H1 (cell line): ENCODE measurements around the gene SETDB2.

Experiments used
- CHD1 ChIP-seq: IDR thresholded peaks from 2 replicates; pipeline ENCODE4 v1.6.1; 2012; ENCODE audit warnings: low read depth, low read length, improper control_type of control experiment
- CTCF ChIP-seq, 3 experiments: IDR thresholded peaks; 1 replicate in 2 of 3; 2 replicates in 1 of 3; pipeline versions ENCODE4 v1.5.1 to v1.6.1; 2011; ENCODE audit warnings: low read length in 3 of 3, mild to moderate bottlenecking in 3 of 3, inconsistent platforms in 2 of 3, low read depth in 1 of 3, moderate library complexity in 1 of 3; ENCODE audit not compliant: insufficient read depth in 1 of 3; ENCODE audit errors: control extremely low read depth in 1 of 3
- EZH2 ChIP-seq: fragments of 200-600 bp; sonication (generic); IDR thresholded peaks from 2 replicates; pipeline ENCODE4 v1.7.1; 2012; ENCODE audit warnings: low read depth, mild to moderate bottlenecking, moderate library complexity, low read length, inconsistent platforms; ENCODE audit not compliant: severe bottlenecking
- HDAC6 ChIP-seq: IDR thresholded peaks from one replicate; pipeline ENCODE4 v1.7.1; 2012; ENCODE audit warnings: low read depth, mild to moderate bottlenecking, inconsistent platforms, low read length, moderate library complexity
- KDM1A ChIP-seq: fragments of 200-600, 300-600 bp; sonication (generic); IDR thresholded peaks from 2 replicates; pipeline ENCODE4 v1.7.1; 2016; ENCODE audit warnings: mild to moderate bottlenecking, low read length, borderline replicate concordance
- RNF2 ChIP-seq: fragments of 200-900, 300-1000 bp; sonication (generic); IDR thresholded peaks from 2 replicates; pipeline ENCODE4 v1.7.1; 2016; ENCODE audit warnings: borderline replicate concordance, low read depth, mild to moderate bottlenecking, antibody characterized with exemption, low read length; ENCODE audit not compliant: poor library complexity, severe bottlenecking; ENCODE audit errors: missing control alignments
- SP1 ChIP-seq: IDR thresholded peaks from 2 replicates; pipeline ENCODE4 v1.6.1; 2011; ENCODE audit warnings: low read depth, low read length
- TAF1 ChIP-seq: IDR thresholded peaks from 2 replicates; pipeline ENCODE4 v1.6.1; 2011; ENCODE audit warnings: mild to moderate bottlenecking, low read depth, low read length
- TF ChIP-seq, protein P1 (sequence below): IDR thresholded peaks from 2 replicates; pipeline ENCODE4 v1.6.1; 2011; ENCODE audit warnings: low read depth, mild to moderate bottlenecking, low read length; ENCODE audit not compliant: insufficient read depth
- TF ChIP-seq, protein P2 (sequence below): IDR thresholded peaks from 2 replicates; pipeline ENCODE4 v1.6.1; 2011; ENCODE audit warnings: low read length, improper control_type of control experiment

DNA sequence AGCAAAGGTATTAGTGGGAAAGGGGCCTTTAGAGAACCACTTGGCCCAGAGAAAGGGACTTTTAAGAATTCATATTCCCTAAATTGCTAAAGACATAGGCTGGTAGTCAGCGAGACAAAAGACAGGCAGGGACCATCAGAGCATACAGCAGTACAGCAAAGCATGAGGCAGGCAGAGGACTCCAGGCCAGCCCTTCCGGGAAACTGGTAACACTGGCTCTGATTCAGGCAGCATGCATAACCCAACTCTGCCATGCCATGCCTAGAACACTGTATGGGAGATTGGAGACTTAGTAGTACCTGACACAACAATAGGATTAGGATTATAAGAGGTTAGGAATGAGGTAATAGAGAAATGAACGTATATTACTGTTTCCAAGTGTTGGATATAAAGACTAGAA is 35.1 kb upstream of the SETDB2 start:
- TF ChIP-seq CTCF (IDR thresholded peaks at IDR 0.05; ENCODE audit: control extremely low read depth in 1 of 3, insufficient read depth in 1 of 3, low read depth in 1 of 3, low read length in 3 of 3) (no peak), HDAC6 (no peak), EZH2 (no peak), RNF2 (no peak), SP1 (no peak), CHD1 (no peak), TAF1 (no peak), KDM1A (no peak)
- TF ChIP-seq, protein P1, sequence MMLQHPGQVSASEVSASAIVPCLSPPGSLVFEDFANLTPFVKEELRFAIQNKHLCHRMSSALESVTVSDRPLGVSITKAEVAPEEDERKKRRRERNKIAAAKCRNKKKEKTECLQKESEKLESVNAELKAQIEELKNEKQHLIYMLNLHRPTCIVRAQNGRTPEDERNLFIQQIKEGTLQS: no peak
- TF ChIP-seq, protein P2, sequence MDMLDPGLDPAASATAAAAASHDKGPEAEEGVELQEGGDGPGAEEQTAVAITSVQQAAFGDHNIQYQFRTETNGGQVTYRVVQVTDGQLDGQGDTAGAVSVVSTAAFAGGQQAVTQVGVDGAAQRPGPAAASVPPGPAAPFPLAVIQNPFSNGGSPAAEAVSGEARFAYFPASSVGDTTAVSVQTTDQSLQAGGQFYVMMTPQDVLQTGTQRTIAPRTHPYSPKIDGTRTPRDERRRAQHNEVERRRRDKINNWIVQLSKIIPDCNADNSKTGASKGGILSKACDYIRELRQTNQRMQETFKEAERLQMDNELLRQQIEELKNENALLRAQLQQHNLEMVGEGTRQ: no peak
